ENCODE data around the gene ERCC8.

DNA sequence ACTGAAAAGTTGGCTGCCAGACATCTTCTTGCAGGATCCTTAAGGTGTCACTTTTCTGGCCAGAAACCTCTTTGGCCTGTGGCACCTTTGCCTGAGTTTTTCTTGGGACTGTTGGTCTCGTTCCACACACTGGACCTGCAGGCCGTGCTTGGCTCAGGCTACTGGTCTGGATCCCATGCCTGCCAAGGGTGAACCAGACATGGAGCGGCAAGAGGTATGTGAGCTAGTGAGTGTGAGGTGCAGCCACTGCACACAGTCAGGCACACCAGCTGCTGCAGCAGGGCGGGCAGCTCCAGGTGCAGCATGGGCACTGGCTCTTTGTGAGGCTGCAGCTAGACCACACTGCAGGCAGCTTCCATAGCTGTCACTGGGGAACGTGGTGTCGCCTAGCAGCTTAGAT lies 48.0 kb upstream of the ERCC8 start:
- no peak for TF ChIP-seq CTCF (IDR thresholded peaks at IDR 0.05; ENCODE audit: poor library complexity, severe bottlenecking)
- no peak for TF ChIP-seq POLR2AphosphoS5 (IDR thresholded peaks at IDR 0.05)

Measured in neural cell (in vitro differentiated cells).